IMR-90 (cell line): Measurements from ENCODE around the gene INF2. TPM values are rescaled to one million over a fixed set of nuclear protein-coding genes. Genes with fewer than 3 reads are reported as not detected.
A peak's percentile ranks its signal among the peaks of the same experiment; 100 is the strongest.

Experiments used
- polyA plus RNA-seq, 3 experiments: library from polyadenylated mRNA; depleted of rRNA; stranded (reverse); fragments of >200 nt; gene quantifications; 2 replicates each; pipeline ENCODE4 v1.2.3, GENCODE V29; 2012; ENCODE audit warnings: low replicate concordance in 1 of 3
- total RNA-seq: library from RNA; depleted of rRNA; stranded (reverse); fragments of >200 nt; gene quantifications from 2 replicates; pipeline ENCODE4 v1.2.3, GENCODE V29; 2012
- TF ChIP-seq, protein P1 (sequence below): conservative IDR thresholded peaks from 2 replicates; pipeline ENCODE4 v1.5.1; 2012; ENCODE audit warnings: mild to moderate bottlenecking, low read depth, low read length, improper control_type of control experiment

The INF2 gene
- total and polyA plus RNA-seq, 2 of the 4 experiments (the other 2 are of a cell fraction), result 16.8 to 62.1 TPM

DNA sequence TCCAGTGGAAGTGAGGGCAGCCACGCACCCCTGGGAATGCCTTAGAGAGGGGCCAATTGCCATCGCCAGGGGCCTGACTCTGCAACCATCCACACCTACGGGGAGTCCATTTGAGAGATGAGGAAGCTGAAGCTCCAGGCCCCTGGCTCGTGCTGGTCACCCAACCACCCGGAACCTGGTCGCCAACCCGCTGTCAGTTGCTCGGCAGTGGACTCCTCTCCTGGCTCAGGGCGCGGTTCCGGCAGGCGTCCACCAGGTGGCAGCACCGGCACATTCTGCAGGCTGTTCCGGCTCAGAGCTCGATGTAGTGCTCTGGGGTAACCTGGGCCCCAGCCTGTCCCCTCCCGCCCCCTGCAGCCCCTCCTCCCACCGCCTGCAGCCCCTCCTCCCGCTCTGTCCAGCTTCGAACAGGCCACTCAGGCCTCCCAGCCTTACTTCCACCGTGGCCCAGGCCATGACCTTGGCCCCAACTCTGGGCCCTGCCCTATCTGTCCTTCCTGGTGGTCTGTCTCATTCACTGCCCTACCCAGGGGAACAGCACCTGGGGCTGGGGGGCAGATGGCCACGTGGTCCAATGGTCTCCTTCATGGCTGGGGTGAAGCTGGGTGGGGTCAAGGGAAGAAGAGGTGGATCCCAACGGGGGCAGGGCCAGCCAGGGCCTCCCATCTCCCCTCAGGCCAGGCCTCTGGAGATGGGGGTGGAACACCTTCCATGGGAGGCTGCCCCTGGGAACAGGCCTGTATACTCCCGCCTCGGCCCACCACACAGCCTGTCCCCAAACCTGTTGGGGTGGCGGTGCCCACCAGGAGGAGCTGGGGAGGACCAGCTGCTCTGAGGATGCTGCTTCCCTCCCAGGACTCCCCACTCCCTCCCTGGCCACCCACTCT lies 79.3 kb downstream of the INF2 start (continued):
- TF ChIP-seq, protein P1, sequence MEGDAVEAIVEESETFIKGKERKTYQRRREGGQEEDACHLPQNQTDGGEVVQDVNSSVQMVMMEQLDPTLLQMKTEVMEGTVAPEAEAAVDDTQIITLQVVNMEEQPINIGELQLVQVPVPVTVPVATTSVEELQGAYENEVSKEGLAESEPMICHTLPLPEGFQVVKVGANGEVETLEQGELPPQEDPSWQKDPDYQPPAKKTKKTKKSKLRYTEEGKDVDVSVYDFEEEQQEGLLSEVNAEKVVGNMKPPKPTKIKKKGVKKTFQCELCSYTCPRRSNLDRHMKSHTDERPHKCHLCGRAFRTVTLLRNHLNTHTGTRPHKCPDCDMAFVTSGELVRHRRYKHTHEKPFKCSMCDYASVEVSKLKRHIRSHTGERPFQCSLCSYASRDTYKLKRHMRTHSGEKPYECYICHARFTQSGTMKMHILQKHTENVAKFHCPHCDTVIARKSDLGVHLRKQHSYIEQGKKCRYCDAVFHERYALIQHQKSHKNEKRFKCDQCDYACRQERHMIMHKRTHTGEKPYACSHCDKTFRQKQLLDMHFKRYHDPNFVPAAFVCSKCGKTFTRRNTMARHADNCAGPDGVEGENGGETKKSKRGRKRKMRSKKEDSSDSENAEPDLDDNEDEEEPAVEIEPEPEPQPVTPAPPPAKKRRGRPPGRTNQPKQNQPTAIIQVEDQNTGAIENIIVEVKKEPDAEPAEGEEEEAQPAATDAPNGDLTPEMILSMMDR, result peak; percentile 87
